ENCODE results near the gene GMDS. TPM values are rescaled to one million over a fixed set of nuclear protein-coding genes. Genes with fewer than 3 reads are reported as not detected.

Gene GMDS
- total and polyA plus RNA-seq, 2 of the 8 experiments (the other 6 are each of a cell fraction or from before 2014, with no cell fraction given) = 16.8 to 50.0 TPM

GRCh38 chr6:2078888-2079287 lies 166.5 kb downstream of the GMDS start:
- 93% methylated on average over 1 of the region's 1 CpG; no CpG with 5 or more reads in 1 of the 2 experiments for WGBS, 2 experiments (ENCODE audit: extremely low coverage in 1 of 2, insufficient coverage in 1 of 2, insufficient read length in 1 of 2, insufficient replicate concordance in 2 of 2, low coverage in 1 of 2, low lambda C conversion rate in 2 of 2, missing lambda C conversion rate in 1 of 2)
- H2BK120ac ChIP-seq (replicated peaks; ENCODE audit: low read depth, low read length) = no peak overlapping the region
- H4K8ac ChIP-seq (ENCODE audit: extremely low read depth, insufficient read depth, low read length) = no peak overlapping the region
- no peak overlapping the region for H3K27ac ChIP-seq (ENCODE audit: low read depth, low read length)
- ChIA-PET POLR2A (ENCODE audit: partially characterized antibody) (no interaction called here), CTCF (ENCODE audit: partially characterized antibody) (no interaction called here)
- no peak overlapping the region for H3K14ac ChIP-seq (ENCODE audit: insufficient read length)
- H3K4me1 ChIP-seq (replicated peaks in 1 of 4; ENCODE audit: control insufficient read depth in 3 of 4, insufficient read depth in 4 of 4, low read length in 3 of 4) = no peaks in the 10 kb centered on the region
- no peaks in the 10 kb centered on the region for H4K20me1 ChIP-seq (replicated peaks in 1 of 2; ENCODE audit: control insufficient read depth in 1 of 2, insufficient read depth in 2 of 2, low read length in 2 of 2)
- no peak overlapping the region for H2AK5ac ChIP-seq (ENCODE audit: low read depth, low read length)
- no peak overlapping the region for H2BK5ac ChIP-seq (ENCODE audit: low read depth, low read length)
- H3K79me2 ChIP-seq (ENCODE audit: control insufficient read depth in 1 of 2, insufficient read depth in 2 of 2, low read length in 2 of 2) = no peaks in the 10 kb centered on the region
- H3K56ac ChIP-seq (replicated peaks; ENCODE audit: insufficient read length, low read depth, low read length) = no peak overlapping the region
- H2AFZ ChIP-seq (ENCODE audit: low read length) = no peak overlapping the region
- no peak overlapping the region for H4K91ac ChIP-seq (replicated peaks; ENCODE audit: insufficient read length, low read length)
- H3K79me1 ChIP-seq (ENCODE audit: low read depth, low read length) = no peaks in the 10 kb centered on the region
- H3K23ac ChIP-seq (ENCODE audit: insufficient read length) = no peak overlapping the region
- no peak overlapping the region for H3K4me2 ChIP-seq (ENCODE audit: insufficient read depth in 1 of 2, low read depth in 2 of 2, low read length in 2 of 2)
- DNase-seq (ENCODE audit: low read depth in 1 of 2, low spot score in 2 of 2) (no peak), FAIRE-seq (no peak)
- H2BK15ac ChIP-seq (ENCODE audit: low read length) = no peak overlapping the region
- no peak overlapping the region for H4K5ac ChIP-seq (ENCODE audit: insufficient read length, low read depth, low read length)
- H3K4me3 ChIP-seq (ENCODE audit: extremely low read depth in 1 of 4, insufficient read depth in 2 of 4, low read depth in 3 of 4, low read length in 4 of 4) = no peak overlapping the region
- H3K4ac ChIP-seq (replicated peaks; ENCODE audit: insufficient read length, low read depth, low read length) = no peak overlapping the region
- H3K9me3 ChIP-seq (ENCODE audit: insufficient read depth in 2 of 2, low read depth in 1 of 2, low read length in 1 of 2) = no peaks in the 10 kb centered on the region; a peak in 1 of 4 replicates
- no peak overlapping the region for H2BK20ac ChIP-seq (ENCODE audit: low read length)
- no peak overlapping the region for H3K18ac ChIP-seq (ENCODE audit: extremely low read depth, low read length)
- no peak overlapping the region for H3K9ac ChIP-seq (replicated peaks in 1 of 4; ENCODE audit: extremely low read depth in 1 of 4, low read depth in 3 of 4, low read length in 3 of 4)
- no peaks in the 10 kb centered on the region for H3K27me3 ChIP-seq (replicated peaks in 1 of 4; ENCODE audit: control insufficient read depth in 3 of 4, extremely low read depth in 1 of 4, insufficient read depth in 3 of 4, low read length in 3 of 4)
- no peaks in the 10 kb centered on the region for H3K36me3 ChIP-seq (ENCODE audit: control insufficient read depth in 2 of 4, insufficient read depth in 4 of 4, low read length in 3 of 4)
- no peak overlapping the region for H2BK12ac ChIP-seq (ENCODE audit: low read depth, low read length)
- H3K23me2 ChIP-seq (ENCODE audit: low read depth, low read length) = no peaks in the 10 kb centered on the region
- no peak for TF ChIP-seq RNF2 (IDR thresholded peaks at IDR 0.05; ENCODE audit: borderline replicate concordance, low read depth, low read length, missing control alignments, poor library complexity, severe bottlenecking)
